ENCODE results near the gene OSM. TPM values are rescaled to one million over a fixed set of nuclear protein-coding genes. Genes with fewer than 3 reads are reported as not detected.

Gene OSM
- total RNA-seq, 4 donors from 2014 or later = not detected

DNA sequence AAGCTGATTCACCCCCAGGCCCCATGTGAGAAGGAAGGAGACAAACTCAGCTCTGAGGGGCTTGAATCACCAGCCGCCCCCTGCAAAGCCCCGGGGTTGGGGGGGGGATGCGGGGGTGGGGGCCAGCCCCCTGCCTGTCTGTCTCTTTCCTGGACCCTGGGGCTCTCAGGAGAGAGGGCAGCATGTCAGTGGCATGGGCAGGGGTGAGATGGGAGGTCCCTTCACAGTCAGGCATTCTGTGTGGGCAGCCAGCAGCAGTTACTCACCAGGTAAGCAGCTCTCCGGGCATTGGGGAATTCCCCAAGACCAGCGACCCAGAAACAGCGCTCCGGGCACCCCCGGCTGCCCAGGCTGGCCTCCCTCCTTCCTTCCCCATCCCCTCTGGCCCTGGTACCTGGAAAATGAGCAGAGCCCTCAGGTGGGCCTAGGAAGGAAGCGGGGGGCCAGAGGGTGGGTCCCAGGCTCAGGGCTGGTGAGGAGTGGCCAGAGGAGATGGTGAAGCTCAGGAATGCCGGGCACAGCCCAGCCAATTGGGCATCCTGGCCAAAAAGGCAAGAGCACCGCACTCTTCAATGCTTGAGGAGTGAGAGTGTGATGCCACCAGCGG lies 15.9 kb downstream of the OSM start:
- H3K4me3 ChIP-seq = no peak overlapping the region
- no peak for DNase-seq
- no peaks in the 10 kb centered on the region for H3K9me3 ChIP-seq
- peaks cover 5 to 68% (median 6%) of the 10 kb centered on the region in 4 donors for H3K4me1 ChIP-seq
- TF ChIP-seq, protein P1, sequence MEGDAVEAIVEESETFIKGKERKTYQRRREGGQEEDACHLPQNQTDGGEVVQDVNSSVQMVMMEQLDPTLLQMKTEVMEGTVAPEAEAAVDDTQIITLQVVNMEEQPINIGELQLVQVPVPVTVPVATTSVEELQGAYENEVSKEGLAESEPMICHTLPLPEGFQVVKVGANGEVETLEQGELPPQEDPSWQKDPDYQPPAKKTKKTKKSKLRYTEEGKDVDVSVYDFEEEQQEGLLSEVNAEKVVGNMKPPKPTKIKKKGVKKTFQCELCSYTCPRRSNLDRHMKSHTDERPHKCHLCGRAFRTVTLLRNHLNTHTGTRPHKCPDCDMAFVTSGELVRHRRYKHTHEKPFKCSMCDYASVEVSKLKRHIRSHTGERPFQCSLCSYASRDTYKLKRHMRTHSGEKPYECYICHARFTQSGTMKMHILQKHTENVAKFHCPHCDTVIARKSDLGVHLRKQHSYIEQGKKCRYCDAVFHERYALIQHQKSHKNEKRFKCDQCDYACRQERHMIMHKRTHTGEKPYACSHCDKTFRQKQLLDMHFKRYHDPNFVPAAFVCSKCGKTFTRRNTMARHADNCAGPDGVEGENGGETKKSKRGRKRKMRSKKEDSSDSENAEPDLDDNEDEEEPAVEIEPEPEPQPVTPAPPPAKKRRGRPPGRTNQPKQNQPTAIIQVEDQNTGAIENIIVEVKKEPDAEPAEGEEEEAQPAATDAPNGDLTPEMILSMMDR (IDR thresholded peaks at IDR 0.05) = no peak
- TF ChIP-seq POLR2A (IDR thresholded peaks at IDR 0.05) = no peak
- no peak overlapping the region for H3K27ac ChIP-seq
- no peaks in the 10 kb centered on the region for H3K27me3 ChIP-seq
- no peaks in the 10 kb centered on the region for H3K36me3 ChIP-seq

DNA sequence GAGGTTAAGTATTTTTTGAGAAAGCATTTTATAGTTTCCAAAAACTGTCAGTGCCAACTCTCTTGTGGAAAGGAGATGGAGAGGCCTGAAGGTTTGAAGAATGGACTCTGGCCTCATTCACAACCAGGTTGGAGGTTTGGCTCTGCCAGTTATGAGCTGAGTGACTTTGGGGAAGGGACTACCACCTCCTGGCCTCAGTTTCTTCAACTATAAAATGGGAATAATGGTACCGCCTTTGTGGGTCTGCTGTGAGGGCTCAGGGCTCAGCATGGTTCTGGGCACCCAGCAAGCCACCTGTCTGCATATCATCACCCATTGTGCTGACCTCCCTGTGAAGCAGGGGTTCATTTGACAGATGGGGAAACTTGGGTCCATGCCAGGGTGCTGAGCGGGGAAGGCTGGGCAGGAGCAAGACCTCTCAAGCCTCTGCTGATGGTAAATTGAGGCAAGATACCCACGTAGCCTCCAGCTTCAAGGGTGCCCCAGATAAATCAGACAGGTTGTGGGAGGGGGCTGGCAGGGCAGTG lies 16.5 kb downstream of the OSM start:
- no peak for DNase-seq
- Histone ChIP-seq H3K9me3 (no peaks in the 10 kb centered on the region), H3K36me3 (no peaks in the 10 kb centered on the region), H3K27ac (no peak overlapping the region), H3K27me3 (no peaks in the 10 kb centered on the region), H3K4me3 (no peak overlapping the region), H3K4me1 (peaks cover 4 to 70% (median 6%) of the 10 kb centered on the region in 4 donors)
- TF ChIP-seq, protein P1 (IDR thresholded peaks at IDR 0.05) = no peak
- no peak for TF ChIP-seq POLR2A (IDR thresholded peaks at IDR 0.05)

DNA sequence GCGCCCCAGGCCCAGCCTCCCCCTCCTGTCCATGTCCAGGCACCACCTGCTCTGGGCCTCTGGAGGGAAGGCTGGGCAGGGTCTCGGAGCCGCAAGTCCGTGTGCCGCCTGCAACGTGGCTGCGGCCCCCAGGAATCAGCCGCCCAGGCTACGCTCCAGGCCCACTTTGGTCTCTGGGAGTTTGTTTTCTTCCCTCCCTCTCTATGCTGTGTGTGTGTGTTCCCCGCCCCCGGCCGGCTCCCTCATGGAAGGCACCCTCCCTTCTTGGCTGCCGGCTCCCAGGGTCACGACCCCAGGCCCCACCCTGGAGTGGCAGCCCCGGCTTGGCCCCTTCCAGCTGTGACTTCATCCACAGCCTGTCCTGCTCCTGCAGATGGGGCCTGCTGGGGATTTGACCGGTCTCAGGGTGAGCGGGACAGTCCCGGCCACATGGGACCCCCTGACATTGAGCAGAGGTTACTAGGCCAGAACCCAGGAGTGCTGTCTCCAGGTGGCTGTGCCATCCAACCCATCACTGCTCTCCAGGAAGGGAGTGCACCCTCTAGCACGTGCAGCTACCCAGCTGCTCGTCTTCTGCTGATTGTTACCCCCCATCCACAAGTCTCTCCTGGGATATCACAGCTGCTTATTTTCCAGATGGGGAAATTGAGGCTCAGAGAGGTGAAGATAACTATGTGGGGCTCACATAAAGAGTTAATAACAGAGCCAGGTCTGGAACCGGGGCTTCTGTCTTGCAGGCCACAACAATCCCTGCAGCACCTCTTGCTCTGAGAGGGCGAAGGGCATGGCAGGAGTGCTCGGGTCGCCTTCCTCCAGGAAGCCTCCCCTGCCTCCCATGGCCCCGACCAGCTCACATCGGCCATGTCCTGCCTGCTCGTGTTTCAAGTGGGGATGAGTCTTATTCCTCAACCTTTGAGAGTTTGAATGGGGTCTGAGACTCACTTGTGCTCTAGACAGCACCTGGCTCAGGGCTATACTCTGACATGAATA lies 17.3 kb downstream of the OSM start:
- H3K27ac ChIP-seq = peak overlapping the region in 1 of 4 donors; percentile 1
- no peak for DNase-seq
- H3K4me3 ChIP-seq = no peak overlapping the region
- peaks cover 4 to 63% (median 6%) of the 10 kb centered on the region in 4 donors for H3K4me1 ChIP-seq
- TF ChIP-seq, protein P1 (IDR thresholded peaks at IDR 0.05) = no peak
- TF ChIP-seq POLR2A (IDR thresholded peaks at IDR 0.05) = no peak
- H3K36me3 ChIP-seq = no peaks in the 10 kb centered on the region
- no peaks in the 10 kb centered on the region for H3K9me3 ChIP-seq
- H3K27me3 ChIP-seq = no peaks in the 10 kb centered on the region

DNA sequence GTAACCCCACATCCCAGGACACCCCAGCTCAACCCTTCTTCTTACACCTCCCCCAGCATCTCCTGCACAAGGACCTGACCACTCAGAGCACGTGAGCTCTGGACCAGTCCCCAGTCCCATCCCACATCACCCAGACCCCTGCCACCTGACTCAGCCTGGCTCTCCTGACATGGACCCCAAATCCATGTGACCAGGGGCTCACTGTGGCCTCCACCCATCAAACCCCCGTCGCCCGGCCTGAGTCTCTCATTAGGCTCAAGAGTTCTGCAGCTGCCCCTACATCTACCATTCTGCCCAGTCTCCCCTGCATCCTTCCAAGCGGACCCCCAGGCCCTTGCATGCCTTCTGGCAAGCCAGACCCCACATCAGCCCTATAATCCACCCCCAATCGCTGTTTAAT lies 18.2 kb downstream of the OSM start:
- Histone ChIP-seq H3K36me3 (no peaks in the 10 kb centered on the region), H3K27ac (peak overlapping the region in 2 of 4 donors; percentile 1 to 30), H3K4me1 (peaks cover 3 to 55% (median 5%) of the 10 kb centered on the region in 4 donors)

DNA sequence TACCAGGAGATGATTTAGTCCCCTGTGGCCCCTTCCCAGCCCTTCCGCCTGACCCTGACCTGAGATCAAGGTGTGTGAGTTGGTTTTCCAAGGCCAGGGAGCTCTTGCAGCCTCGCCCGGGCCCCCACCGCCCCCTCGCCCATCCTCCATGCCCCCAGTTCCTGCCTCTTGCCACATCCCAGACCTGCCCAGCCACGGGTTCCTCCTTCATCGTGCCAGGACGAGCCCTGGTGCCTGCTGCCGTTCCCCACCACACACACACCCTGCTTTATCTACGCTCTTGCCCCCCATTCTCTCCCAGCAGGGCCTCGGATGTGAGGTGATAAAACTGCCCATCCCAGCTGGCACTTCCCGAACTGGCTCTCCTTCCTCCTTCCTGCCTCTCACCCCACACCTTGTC lies 18.7 kb downstream of the OSM start:
- DNase-seq = no peak
- Histone ChIP-seq H3K27me3 (no peaks in the 10 kb centered on the region), H3K9me3 (no peaks in the 10 kb centered on the region), H3K4me3 (peak overlapping the region in 1 of 4 donors; percentile 62), H3K4me1 (peaks cover 2 to 50% (median 5%) of the 10 kb centered on the region in 4 donors), H3K27ac (peak overlapping the region in 3 of 4 donors; percentile 63 to 75 (median 72)), H3K36me3 (no peaks in the 10 kb centered on the region)
- TF ChIP-seq, protein P1 (IDR thresholded peaks at IDR 0.05) = no peak
- no peak for TF ChIP-seq POLR2A (IDR thresholded peaks at IDR 0.05)

More for the DNA sequence above, 18.2 kb downstream of the OSM start:
- Histone ChIP-seq H3K4me3 (no peak overlapping the region), H3K27me3 (no peaks in the 10 kb centered on the region), H3K9me3 (no peaks in the 10 kb centered on the region)
- DNase-seq = no peak
- no peak for TF ChIP-seq POLR2A (IDR thresholded peaks at IDR 0.05)
- TF ChIP-seq, protein P1 (IDR thresholded peaks at IDR 0.05) = no peak
